DND-41 (cell line): Measurements from ENCODE around the gene LRRC59.
A peak's percentile ranks its signal among the peaks of the same experiment; 100 is the strongest.

Experiments used
- ATAC-seq: fragments of 200-7000 bp; cut with Tn5 transposase; 3 replicates; pipeline ENCODE4 v1.9.1; 2021; ENCODE audit warnings: low read depth; ENCODE audit not compliant: insufficient read depth
- DNase-seq: peaks from one replicate; pipeline ENCODE4 v3.0.0-alpha.2; 2020
- H2AFZ ChIP-seq: 2 replicates; pipeline ENCODE4 v1.6.0; 2012; ENCODE audit warnings: low read depth, low read length
- H3K27ac ChIP-seq: 2 replicates; pipeline ENCODE4 v1.5.1; 2012; ENCODE audit warnings: low read length, inconsistent platforms
- H3K27me3 ChIP-seq: fragments of 200-600 bp; sonication (generic); 2 replicates; pipeline ENCODE4 v1.6.0; 2012; ENCODE audit warnings: low read length, mild to moderate bottlenecking, inconsistent platforms; ENCODE audit not compliant: insufficient read depth, poor library complexity
- H3K36me3 ChIP-seq: 2 replicates; pipeline ENCODE4 v1.5.1; 2012; ENCODE audit warnings: low read length, inconsistent platforms; ENCODE audit not compliant: insufficient read depth
- H3K4me1 ChIP-seq: 2 replicates; pipeline ENCODE4 v1.5.1; 2012; ENCODE audit warnings: mild to moderate bottlenecking, low read length; ENCODE audit not compliant: insufficient read depth
- H3K4me2 ChIP-seq: 2 replicates; pipeline ENCODE4 v1.6.0; 2012; ENCODE audit warnings: mild to moderate bottlenecking, moderate library complexity, low read length, inconsistent platforms; ENCODE audit not compliant: insufficient read depth
- H3K4me3 ChIP-seq, 2 experiments: fragments of 200-600 bp in 1 of 2; shearing (Covaris generic) in 1 of 2; 2 replicates each; pipeline ENCODE4 v1.5.1; 2012 to 2016; ENCODE audit warnings: inconsistent platforms in 2 of 2, low read length in 2 of 2, mild to moderate bottlenecking in 2 of 2, low read depth in 1 of 2, moderate library complexity in 1 of 2
- H3K79me2 ChIP-seq: 2 replicates; pipeline ENCODE4 v1.6.0; 2012; ENCODE audit warnings: low read length, inconsistent platforms; ENCODE audit not compliant: insufficient read depth
- H3K9ac ChIP-seq: 2 replicates; pipeline ENCODE4 v1.6.0; 2012; ENCODE audit warnings: low read depth, mild to moderate bottlenecking, inconsistent platforms, low read length, moderate library complexity
- H3K9me3 ChIP-seq: 2 replicates; pipeline ENCODE4 v1.5.1; 2012; ENCODE audit warnings: low read length, moderate library complexity, mild to moderate bottlenecking, inconsistent platforms; ENCODE audit not compliant: insufficient read depth, severe bottlenecking
- H4K20me1 ChIP-seq: 2 replicates; pipeline ENCODE4 v1.6.0; 2012; ENCODE audit warnings: low read length; ENCODE audit not compliant: insufficient read depth
- EZH2 ChIP-seq: IDR thresholded peaks from 3 replicates; pipeline ENCODE4 v1.6.1; 2012; ENCODE audit warnings: borderline replicate concordance, low read depth, mild to moderate bottlenecking, moderate library complexity, low read length, inconsistent platforms; ENCODE audit not compliant: severe bottlenecking
- TF ChIP-seq, protein P1 (sequence below): IDR thresholded peaks from 2 replicates; pipeline ENCODE4 v1.5.1; 2012; ENCODE audit warnings: borderline replicate concordance, low read length, moderate library complexity, mild to moderate bottlenecking; ENCODE audit not compliant: poor library complexity, severe bottlenecking; ENCODE audit errors: extremely low read depth

LRRC59 gene

GRCh38 chr17:50397111-50397918, at the start of gene LRRC59:
TSS of gene LRRC59 (minus strand) at chr17:50397523. CDS start at chr17:50397317, 206 bp downstream.
- DNase-seq (peak; percentile 92), ATAC-seq (peak; percentile 95)
- peaks cover 49% of the 10 kb centered on the region for H3K79me2 ChIP-seq
- no peaks in the 10 kb centered on the region for H3K9me3 ChIP-seq
- H3K27ac ChIP-seq, result peak within 1 kb of the TSS; percentile 86
- H2AFZ ChIP-seq, result peak within 1 kb of the TSS; percentile 93
- H3K9ac ChIP-seq, result peak within 1 kb of the TSS; percentile 91
- H3K4me1 ChIP-seq, result peaks cover 32% of the 10 kb centered on the region
- peaks cover 39% of the 10 kb centered on the region for H3K36me3 ChIP-seq
- peak within 1 kb of the TSS; percentile 85 to 96 for H3K4me3 ChIP-seq
- TF ChIP-seq, protein P1, sequence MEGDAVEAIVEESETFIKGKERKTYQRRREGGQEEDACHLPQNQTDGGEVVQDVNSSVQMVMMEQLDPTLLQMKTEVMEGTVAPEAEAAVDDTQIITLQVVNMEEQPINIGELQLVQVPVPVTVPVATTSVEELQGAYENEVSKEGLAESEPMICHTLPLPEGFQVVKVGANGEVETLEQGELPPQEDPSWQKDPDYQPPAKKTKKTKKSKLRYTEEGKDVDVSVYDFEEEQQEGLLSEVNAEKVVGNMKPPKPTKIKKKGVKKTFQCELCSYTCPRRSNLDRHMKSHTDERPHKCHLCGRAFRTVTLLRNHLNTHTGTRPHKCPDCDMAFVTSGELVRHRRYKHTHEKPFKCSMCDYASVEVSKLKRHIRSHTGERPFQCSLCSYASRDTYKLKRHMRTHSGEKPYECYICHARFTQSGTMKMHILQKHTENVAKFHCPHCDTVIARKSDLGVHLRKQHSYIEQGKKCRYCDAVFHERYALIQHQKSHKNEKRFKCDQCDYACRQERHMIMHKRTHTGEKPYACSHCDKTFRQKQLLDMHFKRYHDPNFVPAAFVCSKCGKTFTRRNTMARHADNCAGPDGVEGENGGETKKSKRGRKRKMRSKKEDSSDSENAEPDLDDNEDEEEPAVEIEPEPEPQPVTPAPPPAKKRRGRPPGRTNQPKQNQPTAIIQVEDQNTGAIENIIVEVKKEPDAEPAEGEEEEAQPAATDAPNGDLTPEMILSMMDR, result peak; percentile 99
- no peak for TF ChIP-seq EZH2
- peaks cover 33% of the 10 kb centered on the region; the same call in 1 of the 2 replicates for H4K20me1 ChIP-seq
- no peaks in the 10 kb centered on the region for H3K27me3 ChIP-seq
- peak within 1 kb of the TSS; percentile 87 for H3K4me2 ChIP-seq

DNA sequence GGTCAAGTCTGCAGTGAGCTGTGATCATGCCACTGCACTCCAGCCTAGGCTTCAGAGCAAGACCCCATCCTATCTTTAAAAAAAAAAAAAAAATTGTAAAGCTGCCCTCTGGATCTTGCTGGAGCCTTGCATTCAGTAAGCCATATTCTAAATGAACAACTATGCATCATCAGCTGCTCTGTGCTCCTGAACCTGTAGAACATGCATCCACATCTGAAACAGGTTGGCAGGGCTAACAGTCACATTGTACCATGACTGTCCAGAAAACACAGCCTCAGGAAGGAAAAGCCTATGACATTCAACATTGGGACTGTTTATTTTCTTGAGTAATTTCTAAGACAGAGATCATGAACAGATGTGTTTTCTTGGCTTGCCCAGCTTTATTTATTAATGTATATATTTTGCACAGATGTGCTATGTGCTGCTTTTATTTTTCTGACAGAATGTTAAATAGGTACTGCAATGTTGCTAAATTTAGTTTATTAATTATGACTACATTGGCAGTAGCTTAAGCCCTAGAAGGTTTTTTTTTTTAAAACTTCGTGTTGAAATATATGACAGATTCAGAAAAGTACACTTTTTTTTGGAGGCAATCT, 48.5 kb upstream of the LRRC59 start:
- no peaks in the 10 kb centered on the region for H4K20me1 ChIP-seq
- no peaks in the 10 kb centered on the region for H3K9me3 ChIP-seq
- H3K79me2 ChIP-seq, result peaks cover 1% of the 10 kb centered on the region; the same call in 1 of the 2 replicates

GRCh38 chr17:50444841-50445715, 47.8 kb upstream of the LRRC59 start:
- no peak for TF ChIP-seq EZH2
- TF ChIP-seq, protein P1, result no peak
- no peak for DNase-seq
- no peak for ATAC-seq
- H4K20me1 ChIP-seq, result peaks cover 5% of the 10 kb centered on the region; the same call in 1 of the 2 replicates
- H3K4me2 ChIP-seq, result no peak overlapping the region
- peaks cover 8% of the 10 kb centered on the region; the same call in 1 of the 2 replicates for H3K79me2 ChIP-seq
- no peak overlapping the region for H3K27ac ChIP-seq
- H3K9ac ChIP-seq, result no peak overlapping the region
- 0 out of 2 replicates have a peak, but pooled peaks cover 3% of the 10 kb centered on the region for H3K36me3 ChIP-seq
- no peak overlapping the region for H3K4me3 ChIP-seq
- no peaks in the 10 kb centered on the region for H3K4me1 ChIP-seq
- H3K9me3 ChIP-seq, result no peaks in the 10 kb centered on the region
- H3K27me3 ChIP-seq, result no peaks in the 10 kb centered on the region
- H2AFZ ChIP-seq, result no peak overlapping the region

More for the DNA sequence above, 48.5 kb upstream of the LRRC59 start:
- DNase-seq (no peak), ATAC-seq (no peak)
- Histone ChIP-seq H3K27ac (no peak overlapping the region), H3K36me3 (no peaks in the 10 kb centered on the region), H3K4me3 (no peak overlapping the region), H3K4me2 (no peak overlapping the region), H3K9ac (no peak overlapping the region), H2AFZ (no peak overlapping the region), H3K4me1 (no peaks in the 10 kb centered on the region), H3K27me3 (no peaks in the 10 kb centered on the region)
- TF ChIP-seq, protein P1, result no peak
- TF ChIP-seq EZH2, result no peak
